AG09319 (cell line): ENCODE results near the gene DDX56.

ENCODE experiments used
- DNase-seq: peaks from one replicate; pipeline ENCODE4 v3.0.0-alpha.2; 2010; ENCODE audit warnings: low read depth; ENCODE audit errors: extremely low read depth
- CTCF ChIP-seq: IDR thresholded peaks from 2 replicates; pipeline ENCODE4 v1.5.1; 2011; ENCODE audit warnings: low read depth, mild to moderate bottlenecking, inconsistent platforms, low read length, moderate library complexity

The DDX56 gene

GRCh38 chr7:44590910-44591309 is 17.2 kb upstream of the DDX56 start:
- no peak for DNase-seq
- TF ChIP-seq CTCF: no peak

GRCh38 chr7:44587843-44588711 is 14.4 kb upstream of the DDX56 start:
- no peak for DNase-seq
- peak; percentile 65 for TF ChIP-seq CTCF

- DNase-seq: no peak
- TF ChIP-seq CTCF: no peak
Measured at GRCh38 chr7:44583146-44583865, 9.6 kb upstream of the DDX56 start.

GRCh38 chr7:44581879-44582603 is 8.3 kb upstream of the DDX56 start, which contains the start of gene TMED4:
Gene TMED4, minus strand, starts transcription at chr7:44582231. Its CDS starts 25 bp downstream, at chr7:44582206.
- TF ChIP-seq CTCF: no peak
- peak; percentile 98 for DNase-seq

- TF ChIP-seq CTCF: no peak
- DNase-seq: no peak
Measured at GRCh38 chr7:44580945-44581878, 7.5 kb upstream of the DDX56 start.

- TF ChIP-seq CTCF: no peak
- DNase-seq: no peak
Measured at GRCh38 chr7:44576228-44576627, 2.5 kb upstream of the DDX56 start.
